GM21381 (cell line): ENCODE results near the gene TIGD4.
A peak's percentile ranks its signal among the peaks of the same experiment; 100 is the strongest.
"Not testable (repeated sequence)": the region's sequence is repeated elsewhere in the genome, so short reads cannot be mapped to it uniquely, and the experiment has no call there.

Experiments used
- ATAC-seq: cut with Tn5 transposase; IDR thresholded peaks from one replicate; pipeline ENCODE4 v1.9.1; 2021; ENCODE audit warnings: mild to moderate bottlenecking, moderate library complexity; ENCODE audit not compliant: unreplicated experiment

The TIGD4 gene

DNA sequence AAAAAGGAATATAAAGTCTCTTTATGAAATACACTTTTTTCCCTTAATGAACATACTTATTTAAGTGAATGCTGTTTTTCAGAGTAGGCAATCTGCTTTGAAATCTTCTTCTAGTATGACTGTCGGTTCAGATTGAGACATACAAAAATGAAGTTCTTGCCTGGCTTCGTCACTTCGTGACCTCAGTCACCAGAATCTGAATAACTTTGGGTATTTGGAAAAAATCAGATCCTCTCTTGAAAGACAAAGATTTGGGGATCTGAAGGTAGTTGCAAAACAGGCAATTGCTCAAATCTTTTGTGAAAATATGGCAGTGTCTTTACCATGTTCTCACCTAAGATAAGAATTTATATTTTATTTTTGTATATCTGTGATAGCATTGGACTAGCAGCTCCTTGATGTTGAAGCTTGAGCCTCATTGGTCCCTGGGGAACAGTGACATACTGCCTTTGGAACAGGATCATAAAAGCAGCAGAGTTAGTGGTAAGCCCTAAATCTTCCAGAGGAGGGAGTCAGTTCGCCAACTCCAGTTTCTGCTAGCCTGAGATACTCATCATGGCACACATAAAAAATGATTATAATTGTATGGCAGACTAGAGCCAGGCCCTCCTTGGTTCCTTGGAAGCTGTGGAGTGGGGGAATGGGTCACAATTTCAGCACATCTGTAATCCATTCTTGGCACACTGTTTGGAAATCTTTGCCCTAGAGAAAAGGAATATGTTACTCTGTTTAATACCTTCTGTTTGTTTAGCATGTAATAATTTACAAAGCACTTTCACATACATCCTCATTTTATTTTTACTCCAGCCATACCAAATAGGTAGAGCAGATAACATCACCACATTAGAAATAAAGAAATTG is 5.2 kb upstream of the TIGD4 start:
- no peak for ATAC-seq

DNA sequence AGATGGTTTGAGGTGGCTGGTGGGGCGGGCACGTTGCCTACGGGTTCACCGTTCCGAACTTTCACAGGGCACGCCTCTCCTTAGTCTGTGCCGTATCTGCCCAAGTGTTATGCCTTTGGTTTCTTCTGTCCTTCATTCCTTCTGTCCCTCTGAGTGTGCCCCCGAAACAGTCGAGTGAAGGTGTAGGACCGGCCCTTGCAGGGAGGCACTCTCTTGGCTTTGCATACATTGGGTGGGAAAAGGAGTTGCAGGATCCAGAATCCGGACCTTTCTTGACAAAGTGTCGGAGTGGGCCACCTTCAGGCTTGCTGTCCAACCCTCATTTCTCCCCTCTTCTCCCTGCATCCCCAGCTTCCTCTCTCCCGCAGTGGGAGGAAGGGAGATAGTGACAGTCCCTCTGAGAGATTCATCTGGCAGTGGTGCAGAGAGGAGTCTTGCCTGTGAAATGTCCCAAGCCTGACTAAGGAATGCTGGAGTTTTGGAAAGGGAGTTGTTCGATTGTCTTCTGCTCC is 793 bp upstream of the TIGD4 start:
- no peak for ATAC-seq

DNA sequence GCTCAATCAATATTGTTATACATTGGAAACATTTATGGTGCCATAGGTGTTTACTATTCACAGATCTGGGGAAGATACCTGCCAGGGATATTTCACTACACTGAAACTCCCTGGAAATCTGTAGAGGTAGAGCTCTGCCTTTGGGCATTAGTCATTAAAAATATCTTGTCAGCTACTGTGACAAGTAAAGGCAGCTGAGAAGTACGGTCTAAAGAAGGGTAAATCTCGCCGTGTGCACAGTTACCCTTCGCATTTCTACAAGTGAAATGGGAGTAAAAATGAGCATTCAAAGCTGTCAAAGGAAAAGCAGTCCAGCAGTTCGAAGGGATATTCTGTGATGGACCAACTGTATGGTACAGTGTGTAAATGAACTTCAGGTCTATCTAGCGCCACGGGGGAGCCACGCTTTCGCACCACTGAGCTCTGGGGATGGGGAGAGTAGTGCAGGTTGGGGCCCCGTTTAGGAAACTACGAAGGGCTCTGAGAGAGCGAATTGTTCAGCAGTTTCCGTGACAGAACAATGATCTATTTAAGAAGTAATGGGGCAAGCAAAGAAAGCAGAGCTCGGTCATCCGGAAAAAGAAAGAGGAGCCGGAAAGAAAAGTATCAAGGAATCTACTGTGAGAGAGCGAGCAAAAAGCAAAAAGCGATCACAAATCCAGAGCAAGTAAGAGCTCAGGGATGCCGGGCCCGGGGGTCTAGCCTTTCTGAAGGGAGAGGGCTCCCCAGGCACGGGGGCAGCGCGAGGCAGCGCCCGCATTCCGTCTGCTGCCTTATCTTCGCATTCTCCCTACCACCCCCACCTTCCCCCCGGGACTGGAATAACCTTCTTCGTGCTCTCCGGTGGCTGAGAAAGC is 646 bp downstream of the TIGD4 start:
- peak; percentile 18 for ATAC-seq

DNA sequence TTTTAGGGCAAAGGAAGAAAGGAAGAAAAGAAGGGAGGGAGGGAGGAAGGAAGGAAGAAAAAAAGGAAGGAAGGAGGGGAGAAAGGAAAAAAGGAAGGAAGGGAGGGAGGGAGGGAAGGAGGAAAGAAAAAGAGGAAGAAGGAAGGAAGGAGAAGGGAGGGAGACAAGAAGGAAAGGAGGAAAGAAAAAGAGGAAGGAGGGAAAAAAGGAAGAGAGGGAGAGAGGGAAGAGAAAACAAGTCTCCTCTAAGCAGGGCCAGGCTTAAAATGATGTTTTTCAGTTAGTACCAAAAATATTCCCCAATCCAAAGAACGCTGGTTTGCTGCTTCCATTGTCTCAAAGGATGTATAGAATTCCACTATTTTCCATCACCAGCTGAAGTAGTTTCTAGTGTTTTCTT is 2.0 kb downstream of the TIGD4 start:
- no peak for ATAC-seq

DNA sequence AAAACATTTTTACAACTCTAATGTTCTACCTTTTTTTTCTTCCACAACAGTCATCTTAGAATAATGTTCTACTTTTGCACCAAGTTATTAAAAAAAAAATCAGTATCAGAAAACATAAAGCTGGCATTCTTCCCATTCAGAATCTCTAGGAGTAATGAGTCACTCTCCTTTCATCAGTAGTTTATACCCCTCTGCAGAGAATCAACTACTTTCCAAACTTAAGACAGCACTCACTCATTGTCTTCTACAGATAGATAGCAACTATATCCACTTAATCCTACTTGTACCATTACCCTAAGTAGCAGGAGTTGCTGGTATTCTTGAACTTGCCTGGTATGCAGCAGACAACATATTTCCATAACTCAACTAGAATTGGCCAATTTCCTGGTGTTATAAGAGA is 3.2 kb downstream of the TIGD4 start:
- ATAC-seq: no peak

DNA sequence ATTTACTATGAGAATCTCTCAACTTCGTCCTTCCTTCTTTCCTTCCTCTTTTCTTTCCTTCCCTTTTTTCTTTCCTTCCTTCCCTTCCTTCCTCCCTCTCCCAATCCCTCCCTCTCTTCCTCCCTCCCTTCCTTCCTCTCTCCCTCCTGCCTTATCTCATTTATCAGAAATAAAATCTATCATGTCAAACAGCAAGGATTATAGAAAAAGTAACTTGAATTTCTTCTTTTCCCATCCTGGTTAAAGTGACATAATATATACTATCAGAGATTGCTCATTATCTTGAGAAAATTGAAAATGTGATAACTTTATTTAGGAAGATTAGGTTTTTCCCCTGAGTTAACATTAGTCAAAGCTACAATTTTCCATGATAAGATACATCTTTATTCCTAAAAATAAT is 5.6 kb downstream of the TIGD4 start:
- no peak for ATAC-seq

DNA sequence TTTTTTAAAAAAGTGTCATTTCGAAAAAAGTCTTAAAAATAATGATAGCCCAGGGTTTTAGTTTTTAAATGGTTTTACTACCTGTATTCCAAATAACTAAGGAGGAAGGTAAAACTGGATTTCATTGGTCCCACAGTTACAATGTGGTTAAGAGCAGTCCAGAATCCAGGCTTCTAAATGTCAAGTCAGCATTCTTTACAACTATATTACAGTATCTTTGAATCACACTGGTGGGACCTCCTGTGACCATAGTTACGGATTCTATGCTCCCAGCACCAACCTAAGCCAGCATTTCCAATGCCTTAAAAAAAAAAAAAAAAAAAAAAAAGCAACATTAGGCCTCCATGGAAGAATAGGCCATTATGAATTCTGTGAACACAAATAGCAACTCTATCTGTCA is 6.2 kb downstream of the TIGD4 start:
- ATAC-seq: no peak

DNA sequence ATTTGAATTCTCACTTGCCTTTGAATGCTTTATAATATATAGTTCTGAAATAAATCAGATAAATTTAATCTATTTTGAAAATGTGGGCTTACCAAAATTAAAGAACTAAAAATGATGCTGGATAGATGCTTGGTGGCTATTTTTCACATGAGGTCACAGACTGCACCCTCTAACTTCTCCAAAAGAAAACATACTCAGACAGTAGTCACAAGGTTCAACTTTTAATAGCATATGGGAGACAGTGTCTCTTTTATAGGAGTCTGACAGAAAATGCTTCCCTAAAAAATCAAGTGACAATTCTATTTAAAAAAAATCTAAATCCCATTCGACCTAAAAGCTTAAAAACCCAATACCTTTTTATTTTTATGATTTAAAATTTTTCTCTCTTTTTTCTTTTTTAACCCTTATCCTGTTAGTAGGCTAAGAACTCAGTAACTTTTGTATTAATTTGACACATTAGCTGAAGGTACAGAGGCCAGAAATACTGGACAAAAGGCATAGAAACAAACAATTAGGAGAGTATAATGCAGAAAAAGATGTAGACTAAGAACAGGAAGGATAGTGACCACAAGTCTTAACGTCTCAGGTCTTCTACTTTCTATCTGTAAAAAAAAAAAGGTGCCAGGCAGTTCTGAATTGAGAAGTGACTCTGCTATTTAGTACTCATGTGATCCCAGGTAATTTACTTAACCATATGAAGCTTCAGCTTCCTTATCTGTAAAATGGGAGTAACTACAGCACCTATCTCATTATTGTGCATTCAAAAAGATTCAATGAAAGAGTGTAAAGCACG is 7.6 kb downstream of the TIGD4 start:
- peak; percentile 91 for ATAC-seq

DNA sequence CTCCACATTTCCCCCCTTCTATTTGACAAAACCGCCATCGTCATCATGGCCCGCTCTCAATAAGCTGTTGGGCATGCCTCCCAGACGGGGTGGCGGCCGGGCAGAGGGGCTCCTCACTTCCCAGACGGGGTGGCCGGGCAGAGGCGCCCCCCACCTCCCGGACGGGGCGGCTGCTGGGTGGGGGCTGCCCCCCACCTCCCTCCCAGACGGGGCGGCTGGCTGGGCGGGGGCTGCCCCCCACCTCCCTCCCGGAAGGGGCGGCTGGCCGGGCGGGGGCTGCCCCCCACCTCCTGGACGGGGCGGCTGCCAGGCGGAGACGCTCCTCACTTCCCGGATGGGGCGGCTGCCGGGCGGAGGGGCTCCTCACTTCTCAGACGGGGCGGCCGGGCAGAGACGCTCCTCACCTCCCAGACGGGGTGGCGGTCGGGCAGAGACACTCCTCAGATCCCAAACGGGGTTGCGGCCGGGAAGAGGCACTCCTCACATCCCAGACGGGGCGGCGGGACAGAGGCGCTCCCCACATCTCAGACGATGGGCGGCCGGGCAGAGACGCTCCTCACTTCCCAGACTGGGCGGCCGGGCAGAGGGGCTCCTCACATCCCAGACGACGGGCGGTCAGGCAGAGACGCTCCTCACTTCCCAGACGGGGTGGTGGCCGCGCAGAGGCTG is 14.3 kb downstream of the TIGD4 start:
- not testable (repeated sequence) for ATAC-seq

DNA sequence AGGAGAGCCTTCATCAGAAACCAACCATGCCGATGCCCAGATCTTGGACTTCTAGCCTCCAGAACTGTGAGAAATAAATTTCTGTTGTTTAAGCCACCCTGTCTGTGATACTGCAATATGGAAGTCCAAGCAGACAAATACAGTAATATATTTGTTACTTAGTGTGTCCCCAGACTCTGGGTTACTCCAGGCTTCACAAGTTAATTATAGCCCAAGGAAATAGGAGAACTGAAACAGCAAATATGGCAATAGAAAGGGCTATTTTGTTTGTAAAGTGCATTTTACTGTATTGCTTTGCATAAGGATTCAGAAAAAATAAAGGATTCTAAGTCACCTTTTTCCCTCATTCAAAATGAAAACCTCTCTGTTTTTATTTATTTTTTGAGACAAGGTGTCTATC is 15.7 kb downstream of the TIGD4 start:
- ATAC-seq: no peak

DNA sequence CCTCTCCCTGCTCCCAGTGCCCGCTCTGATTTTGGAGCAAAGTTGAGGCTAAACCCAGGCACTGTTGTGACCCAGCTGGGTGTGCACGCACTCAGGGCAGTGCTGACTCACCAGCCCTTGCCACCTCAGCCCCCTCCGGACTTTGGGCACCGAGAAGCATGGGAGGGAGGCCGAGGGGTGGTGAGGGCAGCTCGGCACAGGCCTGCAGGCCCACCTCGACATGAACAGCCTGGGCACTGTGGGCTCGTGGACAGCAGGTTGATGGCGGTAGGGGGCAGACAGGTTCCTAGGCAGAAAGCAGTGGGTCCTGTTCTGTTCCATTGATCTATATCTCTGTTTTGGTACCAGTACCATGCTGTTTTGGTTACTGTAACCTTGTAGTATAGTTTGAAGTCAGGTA is 30.9 kb downstream of the TIGD4 start:
- ATAC-seq: no peak

DNA sequence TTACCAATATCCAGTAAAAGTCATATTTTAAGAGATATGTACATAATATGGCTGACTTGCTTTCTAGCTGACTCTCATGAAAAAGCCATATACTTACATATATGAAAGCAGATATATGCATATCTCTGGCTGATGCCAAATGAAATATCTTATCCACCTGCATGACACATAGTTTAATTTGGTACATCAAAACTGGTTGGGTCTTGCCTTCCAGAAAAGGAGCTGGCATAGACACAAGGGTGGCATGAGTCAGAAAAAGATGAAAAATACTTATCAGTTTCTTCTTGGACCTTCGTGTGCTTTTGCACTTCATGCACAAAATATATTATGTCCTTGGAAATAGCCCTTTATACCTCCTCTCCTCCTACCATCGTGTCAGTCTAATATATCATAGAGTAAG is 32.1 kb downstream of the TIGD4 start:
- ATAC-seq: no peak

DNA sequence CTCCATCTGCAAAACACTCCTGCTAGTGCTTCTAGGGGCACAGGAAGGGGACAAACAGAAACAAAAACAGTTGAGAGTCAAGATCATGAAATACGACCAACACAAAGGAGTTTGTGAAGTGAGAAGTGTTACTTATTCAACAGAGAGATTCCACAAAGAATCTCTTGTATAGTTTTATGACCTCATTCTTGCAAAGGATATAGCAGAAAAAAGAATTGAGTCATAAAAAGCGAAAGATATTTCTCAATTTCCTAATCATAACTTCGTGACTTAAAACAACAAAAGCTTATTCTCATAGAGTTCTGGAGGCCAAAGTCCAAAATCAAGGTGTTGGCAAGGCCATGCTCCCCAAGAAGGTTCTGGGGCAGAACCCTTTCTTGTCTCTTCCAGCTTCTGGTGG is 40.7 kb downstream of the TIGD4 start:
- ATAC-seq: no peak

DNA sequence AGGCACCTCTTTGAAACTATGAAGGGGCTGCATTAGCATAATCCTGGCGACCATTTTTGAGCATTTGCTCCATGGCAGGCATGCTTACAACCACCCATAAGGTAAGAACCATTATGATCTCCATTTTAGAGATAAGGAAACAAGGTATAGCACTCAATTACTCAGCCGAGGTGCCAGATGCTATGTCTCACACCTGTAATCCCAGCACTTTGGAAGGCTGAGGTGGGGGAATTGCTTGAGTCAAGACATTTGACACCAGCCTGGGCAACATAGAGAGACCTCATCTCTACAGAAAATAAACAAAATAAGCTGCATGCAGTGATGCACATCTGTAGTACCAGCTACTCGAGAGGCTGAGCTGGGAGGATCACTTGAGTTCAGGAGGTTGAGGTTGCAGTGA is 43.6 kb downstream of the TIGD4 start:
- no peak for ATAC-seq

DNA sequence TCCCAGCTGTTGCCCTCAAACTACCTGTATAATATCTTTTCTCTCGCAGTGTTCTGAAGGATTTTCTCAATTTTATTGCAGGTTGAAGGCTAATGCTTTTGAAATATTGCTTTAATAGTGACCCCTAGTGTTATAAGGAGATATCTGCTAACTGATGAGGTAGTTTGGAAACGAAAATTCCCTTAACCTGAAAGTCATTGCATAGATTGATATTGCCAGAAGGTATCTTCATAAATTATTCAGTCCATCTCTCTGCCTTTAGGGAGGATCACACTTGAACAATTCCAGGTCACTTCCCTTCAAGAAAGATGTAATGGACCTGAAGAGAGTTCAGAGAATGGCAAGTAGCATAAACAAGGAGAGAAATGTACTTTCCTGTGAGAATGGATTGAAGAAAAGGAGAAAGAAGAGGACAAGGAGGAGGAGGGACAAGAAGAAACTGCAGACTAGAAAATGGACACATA is 44.1 kb downstream of the TIGD4 start:
- no peak for ATAC-seq

DNA sequence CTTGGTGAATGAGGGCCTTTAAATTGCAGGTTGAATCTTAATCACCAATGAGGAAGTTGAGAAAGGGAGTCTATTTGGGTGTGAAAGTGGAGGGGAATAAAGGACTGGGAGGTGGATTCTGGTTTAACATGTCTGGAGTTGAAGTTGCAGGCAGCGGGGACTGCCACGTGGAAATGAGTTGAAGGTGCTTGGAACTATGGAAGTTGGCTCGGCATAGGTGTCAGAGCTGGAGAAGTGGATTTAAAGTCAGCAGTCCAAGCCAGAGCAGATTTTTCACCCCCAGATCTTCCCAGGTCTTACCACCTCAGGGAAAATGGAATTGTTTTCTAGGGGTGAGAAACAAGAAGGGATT is 44.9 kb downstream of the TIGD4 start:
- no peak for ATAC-seq

DNA sequence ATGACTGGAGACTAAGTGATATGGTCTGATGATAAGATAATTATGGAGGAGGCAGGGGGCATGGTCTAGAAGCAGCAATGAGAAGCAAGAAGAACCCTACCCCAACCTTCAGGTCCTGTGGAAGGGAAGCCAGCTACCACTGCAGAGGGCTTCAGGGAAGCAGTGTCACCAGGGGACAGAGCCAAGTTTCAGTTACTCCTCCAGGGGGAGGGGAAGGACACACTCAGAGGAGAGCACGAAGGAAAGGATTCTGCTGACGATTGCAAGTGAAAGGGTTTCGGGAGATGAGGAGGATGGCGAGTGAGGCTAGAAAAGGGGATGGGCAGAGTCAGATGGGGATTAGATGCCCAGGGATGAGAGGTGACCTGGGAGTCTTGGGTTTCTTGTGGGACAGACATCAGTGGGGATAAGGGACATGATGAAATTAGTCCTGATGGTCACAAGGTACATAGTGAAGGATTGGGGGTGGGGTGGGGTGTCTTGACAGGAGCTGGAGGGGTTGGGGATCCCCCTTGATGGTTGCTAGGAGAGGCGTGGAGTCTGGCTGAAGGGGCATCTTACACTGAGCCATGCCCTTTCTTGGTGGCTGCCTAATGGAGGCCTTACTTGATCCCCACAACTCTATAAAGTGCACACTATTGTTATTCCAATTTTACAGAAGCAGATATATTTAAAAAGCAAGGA is 45.4 kb downstream of the TIGD4 start:
- ATAC-seq: no peak

DNA sequence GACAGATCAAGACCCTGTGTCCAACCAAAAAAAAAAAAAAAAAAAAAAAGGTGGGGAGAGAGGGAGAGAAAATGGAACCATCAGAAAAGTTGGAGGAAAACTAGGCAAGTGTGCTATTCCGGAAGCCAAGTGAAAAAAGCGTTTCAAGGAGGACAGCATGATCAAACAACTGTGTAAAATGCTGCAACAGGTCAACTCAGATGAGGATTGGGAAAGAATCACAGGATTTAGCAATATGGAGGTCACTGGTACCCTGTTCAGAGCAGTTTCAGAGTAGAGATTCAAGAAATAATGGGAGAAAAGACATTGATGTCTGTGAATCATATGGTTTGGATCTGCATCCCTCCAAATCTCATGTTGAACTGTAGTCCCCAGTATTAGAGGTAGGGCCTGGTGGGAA is 47.5 kb downstream of the TIGD4 start:
- no peak for ATAC-seq

DNA sequence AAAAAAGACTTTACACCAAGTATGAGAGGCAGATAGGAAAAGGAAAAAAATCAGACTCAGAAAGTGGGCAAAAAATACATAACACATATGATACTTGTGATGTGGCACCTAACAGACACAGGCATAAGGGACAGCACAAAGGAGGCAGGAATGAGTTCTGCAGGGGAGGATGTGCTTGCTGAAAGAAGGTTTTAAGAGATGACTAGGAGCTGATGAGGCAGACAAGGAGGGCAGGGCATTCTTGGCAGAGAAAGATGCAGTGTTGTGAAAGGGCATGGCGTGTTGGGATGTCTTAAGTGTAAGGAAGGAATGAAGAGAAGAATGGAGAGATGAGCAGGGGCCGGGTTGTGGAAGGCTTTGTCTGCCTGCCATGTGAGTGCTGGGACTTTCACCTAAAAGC is 50.1 kb downstream of the TIGD4 start:
- ATAC-seq: no peak

DNA sequence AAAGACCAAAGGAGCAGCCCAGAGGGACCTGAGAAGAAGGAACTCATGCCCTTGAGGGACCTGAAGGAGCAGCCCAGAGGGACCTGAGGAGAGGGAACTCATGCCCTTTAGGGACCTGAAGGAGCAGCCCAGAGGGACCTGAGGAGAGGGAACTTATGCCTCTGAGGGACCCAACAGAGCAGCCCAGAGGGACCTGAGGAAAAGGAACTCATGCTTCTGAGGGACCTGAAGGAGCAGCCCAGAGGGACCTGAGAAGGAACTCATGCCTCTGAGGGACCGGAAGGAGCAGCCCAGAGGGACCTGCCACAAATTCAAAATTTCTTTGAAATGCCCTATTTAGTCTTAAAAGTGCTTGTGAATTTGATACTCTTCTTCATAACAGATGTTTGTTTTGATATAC is 51.2 kb downstream of the TIGD4 start:
- ATAC-seq: no peak
